DMS79 (cell line): Measurements from ENCODE around the gene SAA2.
"Not testable (repeated sequence)": the region's sequence is repeated elsewhere in the genome, so short reads cannot be mapped to it uniquely, and the experiment has no call there.

Source experiments
- DNase-seq: peaks from one replicate; lab custom pipeline; 2025; lab: John Stamatoyannopoulos, UW

SAA2 gene

DNA sequence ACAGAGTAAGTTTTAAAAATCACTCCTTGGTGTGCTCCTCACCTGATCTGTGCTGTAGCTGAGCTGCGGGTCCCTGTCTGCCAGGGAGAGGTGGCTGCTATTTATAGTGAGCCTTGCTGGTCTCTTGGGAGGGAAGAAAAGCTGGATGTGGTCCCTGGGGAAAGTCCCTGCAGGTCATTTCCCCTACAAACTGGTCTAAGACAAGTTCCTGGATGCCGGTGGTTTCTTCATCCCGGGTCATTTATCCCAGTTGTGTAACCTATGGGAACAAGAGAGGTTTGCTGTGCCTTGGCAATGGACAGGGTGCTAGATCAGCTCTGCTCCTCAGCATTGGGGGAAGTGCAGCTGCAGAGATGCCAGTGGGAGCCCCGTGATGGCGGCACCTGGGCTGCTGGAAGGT, at the start of gene SAA2:
TSS of gene SAA2 (minus strand) at position 108 of the 400 bp plus-strand sequence. CDS start 657 bp downstream, outside the sequence.
- DNase-seq = no peak

GRCh38 chr11:18295316-18295715, 46.8 kb upstream of the SAA2 start:
- no peak for DNase-seq

DNA sequence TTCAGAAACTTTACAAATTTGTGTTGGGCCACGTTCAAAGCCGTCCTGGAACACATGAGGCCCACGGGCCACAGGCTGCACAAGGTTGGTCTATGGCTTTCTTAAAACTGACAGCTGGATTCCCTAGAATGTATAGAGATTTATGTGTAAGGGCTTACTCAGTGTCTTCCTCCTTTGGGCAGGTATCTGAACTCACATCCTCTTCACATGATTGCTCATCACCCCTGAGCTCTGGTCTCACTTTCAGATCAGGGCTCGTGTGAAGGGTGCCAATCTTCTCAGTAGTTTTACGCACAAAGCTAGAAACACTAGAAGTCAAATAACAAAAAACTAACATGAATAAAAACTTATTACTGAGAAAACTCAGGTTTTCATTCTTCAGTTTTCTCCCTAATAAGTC, 46.4 kb upstream of the SAA2 start:
- no peak for DNase-seq

GRCh38 chr11:18288911-18289310, 40.4 kb upstream of the SAA2 start:
- no peak for DNase-seq

DNA sequence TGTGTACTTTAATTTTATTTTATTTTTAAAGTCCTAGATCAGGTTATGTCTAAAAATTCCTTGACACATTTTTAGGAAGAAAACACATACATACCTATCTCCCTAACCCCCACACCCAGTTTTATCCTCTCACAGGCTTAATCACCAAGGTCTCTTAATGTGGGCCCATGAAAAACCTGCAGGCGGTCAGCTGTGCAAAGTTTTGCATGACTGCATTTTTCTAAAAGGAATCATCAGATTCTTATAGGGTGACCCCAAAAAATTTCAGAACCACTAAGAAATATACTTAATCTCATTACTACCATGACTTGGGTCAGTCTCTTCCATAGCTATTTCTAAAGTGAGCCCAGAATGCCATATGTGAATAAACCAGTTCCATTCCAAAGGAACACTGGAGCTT, 37.4 kb upstream of the SAA2 start:
- no peak for DNase-seq

GRCh38 chr11:18282626-18283025, 34.2 kb upstream of the SAA2 start:
- no peak for DNase-seq

- no peak for DNase-seq
Observed at GRCh38 chr11:18280438-18281045, 32.1 kb upstream of the SAA2 start.

GRCh38 chr11:18277565-18278271, 29.2 kb upstream of the SAA2 start:
- DNase-seq = no peak

DNA sequence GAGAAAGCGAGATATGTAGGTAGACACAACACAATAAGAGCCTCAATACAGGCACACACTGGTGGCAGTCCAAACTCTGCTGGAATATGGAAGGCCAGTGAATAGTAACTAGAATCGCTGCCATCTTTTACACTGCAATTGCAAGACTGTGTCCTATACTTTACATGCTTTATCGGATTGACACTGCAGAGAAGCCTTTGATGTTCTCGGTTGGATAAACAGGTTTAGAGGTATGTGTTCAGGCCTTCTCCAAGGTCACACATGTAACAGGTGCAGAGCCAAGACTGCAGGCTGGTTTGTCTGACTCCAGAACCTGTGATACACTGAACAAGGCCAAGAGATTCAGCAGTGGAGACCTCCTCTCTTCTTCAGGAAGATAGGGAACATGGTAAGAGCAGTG, 22.7 kb upstream of the SAA2 start:
- DNase-seq = no peak

- DNase-seq = no peak
Observed at GRCh38 chr11:18270102-18270501, 21.6 kb upstream of the SAA2 start.

DNA sequence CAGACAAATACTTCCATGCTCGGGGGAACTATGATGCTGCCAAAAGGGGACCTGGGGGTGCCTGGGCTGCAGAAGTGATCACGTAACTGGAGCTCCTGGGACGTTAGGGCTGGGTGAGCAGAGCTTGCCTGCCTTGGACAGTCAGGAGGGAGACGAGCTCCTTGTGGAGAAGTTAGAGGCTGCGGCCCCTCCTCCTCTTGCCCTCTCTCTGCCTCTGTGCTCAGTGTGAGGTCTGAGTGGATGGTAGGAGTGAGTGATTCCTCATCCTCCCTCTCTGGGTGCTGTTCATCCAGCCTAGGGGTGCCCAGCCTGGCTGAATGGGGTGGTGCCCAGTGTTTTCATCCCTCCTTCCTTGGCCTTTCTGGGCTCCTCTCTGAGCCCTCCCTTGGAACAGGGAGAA, 20.8 kb upstream of the SAA2 start:
- DNase-seq = not testable (repeated sequence)

GRCh38 chr11:18267335-18268133, 19.1 kb upstream of the SAA2 start:
- not testable (repeated sequence) for DNase-seq

- no peak for DNase-seq
Observed at GRCh38 chr11:18265949-18266348, 17.5 kb upstream of the SAA2 start, which contains the start of gene SAA1. SAA1 (plus strand) TSS chr11:18266264; CDS start chr11:18266888, 624 bp downstream.

DNA sequence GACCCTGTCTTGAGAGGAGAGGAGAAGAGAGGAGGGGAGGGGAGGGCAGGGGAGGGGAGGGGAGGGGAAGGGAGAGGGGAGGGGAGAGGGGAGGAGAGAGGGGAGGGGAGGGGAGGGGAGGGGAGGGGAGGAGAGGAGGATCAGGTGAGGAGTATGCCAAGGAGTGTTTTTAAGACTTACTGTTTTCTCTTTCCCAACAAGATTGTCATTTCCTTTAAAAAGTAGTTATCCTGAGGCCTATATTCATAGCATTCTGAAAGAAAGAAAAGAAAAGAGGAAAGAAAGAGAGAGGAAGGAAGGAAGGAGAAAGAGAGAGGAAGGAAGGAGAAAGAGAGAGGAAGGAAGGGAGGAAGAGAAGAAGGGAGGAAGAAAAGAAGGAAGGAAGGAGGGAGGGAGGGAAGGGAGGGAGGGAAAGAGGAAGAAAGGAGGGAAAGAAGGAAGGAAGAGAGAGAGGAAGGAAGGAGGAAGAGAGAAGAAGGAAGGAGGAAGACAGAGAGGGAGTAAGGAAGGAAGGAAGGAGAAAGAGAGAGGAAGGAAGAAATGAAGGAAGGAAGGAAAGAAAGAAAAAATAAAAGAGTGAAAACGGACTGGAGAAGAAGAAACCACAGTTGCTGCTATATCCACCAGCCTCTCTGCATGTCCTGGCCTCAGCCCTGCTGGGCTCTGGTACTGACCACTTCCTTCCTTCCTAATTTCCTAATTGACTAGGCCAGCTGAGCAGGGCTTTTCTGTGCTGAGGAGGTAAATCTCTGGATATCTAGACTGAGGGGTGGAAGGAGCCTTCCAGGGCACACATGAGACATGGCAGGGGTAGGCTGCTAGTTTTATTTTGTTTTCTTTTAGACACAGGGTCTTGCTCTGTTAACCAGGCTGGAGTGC, 16.4 kb upstream of the SAA2 start:
- DNase-seq = no peak

GRCh38 chr11:18264035-18264434, 15.6 kb upstream of the SAA2 start:
- no peak for DNase-seq

DNA sequence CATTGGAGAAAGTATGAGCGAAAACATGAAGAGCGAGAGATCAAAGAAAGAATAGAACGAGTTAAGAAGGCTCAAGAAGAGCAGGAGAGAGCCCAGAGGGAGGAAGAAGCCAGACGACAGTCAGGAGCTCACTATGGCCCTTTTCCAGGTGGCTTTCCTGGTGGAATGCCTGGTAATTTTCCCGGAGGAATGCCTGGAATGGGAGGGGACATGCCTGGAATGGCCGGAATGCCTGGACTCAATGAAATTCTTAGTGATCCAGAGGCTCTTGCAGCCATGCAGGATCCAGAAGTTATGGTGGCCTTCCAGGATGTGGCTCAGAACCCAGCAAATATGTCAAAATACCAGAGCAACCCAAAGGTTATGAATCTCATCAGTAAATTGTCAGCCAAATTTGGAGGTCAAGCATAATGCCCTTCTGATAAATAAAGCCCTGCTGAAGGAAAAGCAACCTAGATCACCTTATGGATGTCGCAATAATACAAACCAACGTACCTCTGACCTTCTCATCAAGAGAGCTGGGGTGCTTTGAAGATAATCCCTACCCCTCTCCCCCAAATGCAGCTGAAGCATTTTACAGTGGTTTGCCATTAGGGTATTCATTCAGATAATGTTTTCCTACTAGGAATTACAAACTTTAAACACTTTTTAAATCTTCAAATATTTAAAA, 14.3 kb upstream of the SAA2 start:
- not testable (repeated sequence) for DNase-seq

- DNase-seq = no peak
Observed at GRCh38 chr11:18261721-18262120, 13.3 kb upstream of the SAA2 start.

GRCh38 chr11:18259259-18259658, 10.8 kb upstream of the SAA2 start:
- DNase-seq = no peak

DNA sequence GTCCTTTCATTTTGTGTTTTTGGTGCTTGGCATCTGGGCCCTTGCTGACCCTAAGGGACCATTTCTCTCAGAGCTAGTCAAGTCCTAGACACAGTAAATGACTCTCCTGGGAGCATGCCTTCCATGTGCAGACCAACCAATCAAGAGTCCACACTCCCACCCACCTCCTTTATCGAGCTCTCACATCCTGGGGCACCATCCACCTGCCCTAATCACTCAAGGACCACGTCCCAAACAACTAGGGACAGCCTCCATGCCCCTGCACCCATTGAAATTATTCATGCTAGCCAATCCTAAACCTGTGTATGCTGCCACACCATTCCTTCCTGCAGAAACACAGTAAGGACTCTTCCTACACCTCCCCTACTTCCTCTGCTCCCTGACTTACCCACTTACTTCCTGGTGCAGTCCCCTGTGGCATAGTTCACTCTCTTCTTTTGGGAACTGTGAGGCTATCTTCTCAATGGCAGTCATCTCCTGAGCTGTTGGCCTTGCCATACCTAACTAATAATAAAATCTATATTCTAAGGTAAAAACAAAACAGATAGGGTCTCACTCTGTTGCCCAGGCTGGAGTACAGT, 6.4 kb upstream of the SAA2 start:
- no peak for DNase-seq

DNA sequence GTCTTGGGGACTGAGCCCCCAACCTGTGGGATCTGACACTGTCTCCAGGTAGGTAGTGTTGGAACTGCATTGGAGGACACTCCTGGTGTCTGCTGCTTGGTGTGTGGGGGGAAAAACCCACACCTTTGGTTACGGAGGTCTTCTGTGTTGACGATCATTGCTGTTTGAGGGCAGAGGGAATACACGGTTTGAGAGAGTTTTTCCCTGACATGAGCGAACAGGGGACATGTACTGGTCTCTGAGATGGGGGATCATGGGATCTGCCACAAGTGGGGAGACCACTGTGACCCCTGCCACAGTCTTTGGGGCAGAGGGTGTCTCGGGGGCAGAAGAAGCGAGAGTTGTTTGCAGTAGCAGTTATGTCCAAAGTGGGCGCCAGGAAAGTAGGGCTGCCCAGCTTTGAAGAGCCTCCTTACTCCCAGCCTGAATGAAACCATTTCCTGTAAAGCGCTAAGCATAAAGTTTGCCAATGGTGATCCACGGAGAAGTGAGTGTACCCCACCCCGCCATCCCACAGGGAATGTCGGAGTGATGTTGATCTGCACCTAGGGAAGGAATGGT, 5.4 kb upstream of the SAA2 start:
- no peak for DNase-seq

- no peak for DNase-seq
Observed at GRCh38 chr11:18253233-18253632, 4.8 kb upstream of the SAA2 start.
